DOHH2 (cell line): Measurements from ENCODE around the gene C20orf204.
A peak's percentile ranks its signal among the peaks of the same experiment; 100 is the strongest.

ENCODE experiments used
- H3F3A ChIP-seq: fragments of 200-600 bp; sonication (generic), shearing (Covaris generic); 2 replicates; pipeline ENCODE4 v1.6.0; 2016; ENCODE audit warnings: antibody characterized with exemption, mild to moderate bottlenecking; ENCODE audit not compliant: control insufficient read depth, insufficient read depth
- H3K27ac ChIP-seq: fragments of 200-600 bp; sonication (generic); 2 replicates; pipeline ENCODE4 v1.5.1; 2014; ENCODE audit warnings: low read depth, mild to moderate bottlenecking, low read length, moderate library complexity
- H3K27me3 ChIP-seq: fragments of 200-600 bp; sonication (generic); 2 replicates; pipeline ENCODE4 v1.6.1; 2014; ENCODE audit warnings: mild to moderate bottlenecking, low read length, mixed read lengths; ENCODE audit not compliant: control insufficient read depth
- H3K36me3 ChIP-seq: fragments of 200-600 bp; sonication (generic); 2 replicates; pipeline ENCODE4 v1.6.1; 2014; ENCODE audit warnings: mild to moderate bottlenecking, low read length, moderate library complexity, mixed read lengths; ENCODE audit not compliant: control insufficient read depth
- H3K4me1 ChIP-seq: fragments of 200-600 bp; sonication (generic); 2 replicates; pipeline ENCODE4 v1.6.1; 2014; ENCODE audit warnings: mild to moderate bottlenecking, low read length, mixed read lengths; ENCODE audit not compliant: control insufficient read depth
- H3K4me2 ChIP-seq: fragments of 200-600 bp; sonication (generic); 2 replicates; pipeline ENCODE4 v1.6.0; 2014; ENCODE audit warnings: mild to moderate bottlenecking, low read length, moderate library complexity
- H3K4me3 ChIP-seq: fragments of 200-600 bp; sonication (generic); 2 replicates; pipeline ENCODE4 v1.5.1; 2014; ENCODE audit warnings: mild to moderate bottlenecking, low read length, mixed read lengths
- H3K79me2 ChIP-seq: fragments of 200-600 bp; sonication (generic); 2 replicates; pipeline ENCODE4 v1.6.1; 2014; ENCODE audit warnings: mild to moderate bottlenecking, low read length, mixed read lengths; ENCODE audit not compliant: control insufficient read depth
- H3K9me2 ChIP-seq: fragments of 200-600 bp; sonication (generic); replicated peaks from 2 replicates; pipeline ENCODE4 v1.6.1; 2014; ENCODE audit warnings: mild to moderate bottlenecking, low read length, mixed read lengths; ENCODE audit not compliant: control insufficient read depth
- H3K9me3 ChIP-seq: fragments of 200-600 bp; sonication (generic); 2 replicates; pipeline ENCODE4 v1.6.1; 2014; ENCODE audit warnings: antibody characterized with exemption, low read length, mixed read lengths; ENCODE audit not compliant: control insufficient read depth, insufficient read depth
- H4K20me1 ChIP-seq: fragments of 200-600 bp; sonication (generic); 2 replicates; pipeline ENCODE4 v1.6.0; 2014; ENCODE audit warnings: low read depth, mild to moderate bottlenecking, antibody characterized with exemption, low read length, moderate library complexity; ENCODE audit not compliant: control insufficient read depth, insufficient read depth
- CTCF ChIP-seq: fragments of 200-600 bp; sonication (generic); IDR thresholded peaks from one replicate; pipeline ENCODE4 v1.5.1; 2014; ENCODE audit warnings: antibody characterized with exemption, mild to moderate bottlenecking, low read depth, low read length; ENCODE audit not compliant: poor library complexity, severe bottlenecking
- EZH2phosphoT487 ChIP-seq: fragments of 200-600 bp; sonication (generic); IDR thresholded peaks from 2 replicates; pipeline ENCODE4 v1.6.1; 2017; ENCODE audit warnings: borderline replicate concordance, mild to moderate bottlenecking, antibody characterized with exemption, low read length, moderate library complexity, mixed read lengths

C20orf204 gene

GRCh38 chr20:64006902-64007301 is 29.1 kb upstream of the C20orf204 start:
- no peaks in the 10 kb centered on the region for H3K9me2 ChIP-seq
- H3K9me3 ChIP-seq: peaks cover 8% of the 10 kb centered on the region
- peaks cover 55% of the 10 kb centered on the region for H3K79me2 ChIP-seq
- TF ChIP-seq EZH2phosphoT487 (no peak), CTCF (no peak)
- no peaks in the 10 kb centered on the region for H4K20me1 ChIP-seq
- H3K4me1 ChIP-seq: peaks cover 68% of the 10 kb centered on the region
- no peaks in the 10 kb centered on the region for H3K27me3 ChIP-seq
- H3F3A ChIP-seq: peaks cover 45% of the 10 kb centered on the region
- peak overlapping the region; percentile 98 for H3K27ac ChIP-seq
- peak overlapping the region; percentile 55 for H3K4me2 ChIP-seq
- peak overlapping the region; percentile 40 for H3K4me3 ChIP-seq
- peaks cover 74% of the 10 kb centered on the region for H3K36me3 ChIP-seq

GRCh38 chr20:64009811-64010387 is 26.1 kb upstream of the C20orf204 start:
- Histone ChIP-seq H3K4me1 (peaks cover 54% of the 10 kb centered on the region), H3F3A (peaks cover 34% of the 10 kb centered on the region), H3K27ac (no peak overlapping the region), H3K36me3 (peaks cover 81% of the 10 kb centered on the region), H3K79me2 (peaks cover 56% of the 10 kb centered on the region), H4K20me1 (no peaks in the 10 kb centered on the region), H3K27me3 (no peaks in the 10 kb centered on the region), H3K4me3 (no peak overlapping the region), H3K9me3 (peaks cover 8% of the 10 kb centered on the region), H3K4me2 (no peak overlapping the region), H3K9me2 (no peaks in the 10 kb centered on the region)
- no peak for TF ChIP-seq CTCF
- no peak for TF ChIP-seq EZH2phosphoT487

- H3K4me2 ChIP-seq: no peak overlapping the region
- TF ChIP-seq CTCF: no peak
- no peak for TF ChIP-seq EZH2phosphoT487
- no peaks in the 10 kb centered on the region for H3K27me3 ChIP-seq
- H3K27ac ChIP-seq: no peak overlapping the region
- no peaks in the 10 kb centered on the region for H4K20me1 ChIP-seq
- H3K36me3 ChIP-seq: peaks cover 81% of the 10 kb centered on the region
- peaks cover 29% of the 10 kb centered on the region for H3F3A ChIP-seq
- H3K4me3 ChIP-seq: no peak overlapping the region
- H3K9me3 ChIP-seq: peaks cover 8% of the 10 kb centered on the region
- peaks cover 45% of the 10 kb centered on the region for H3K4me1 ChIP-seq
- no peaks in the 10 kb centered on the region for H3K9me2 ChIP-seq
- H3K79me2 ChIP-seq: peaks cover 56% of the 10 kb centered on the region
Measured at GRCh38 chr20:64010711-64011237, 25.2 kb upstream of the C20orf204 start.
